Tibial nerve (tissue), 4 donors: ENCODE data around the gene IQUB. TPM values are rescaled to one million over a fixed set of nuclear protein-coding genes. Genes with fewer than 3 reads are reported as not detected.

Experiments
- DNase-seq, 2 donors: peaks; one replicate each; pipeline ENCODE4 v3.0.0-alpha.2; 2019; ENCODE audit warnings: low spot score in 2 of 2
- H3K27ac ChIP-seq, 4 donors: fragments of 200-600 bp; sonication (generic) in 3 of 4; one replicate each; pipeline ENCODE4 v1.5.1; 2017 to 2019; ENCODE audit warnings: mild to moderate bottlenecking in 1 of 4
- H3K27me3 ChIP-seq, 2 donors: fragments of 200-600 bp; sonication (generic) in 1 of 2; one replicate each; pipeline versions ENCODE4 v1.5.1 to v1.6.0; 2017 to 2019
- H3K36me3 ChIP-seq, 3 donors: fragments of 200-600 bp; sonication (generic); one replicate each; pipeline ENCODE4 v1.5.1; 2018 to 2019
- H3K4me1 ChIP-seq, 4 donors: fragments of 200-600 bp; sonication (generic) in 3 of 4; one replicate each; pipeline ENCODE4 v1.5.1; 2017 to 2019
- H3K4me3 ChIP-seq, 4 donors: fragments of 200-600 bp; sonication (generic) in 3 of 4; one replicate each; pipeline ENCODE4 v1.5.1; 2017 to 2019; ENCODE audit warnings: mild to moderate bottlenecking in 1 of 4, moderate library complexity in 1 of 4
- H3K9me3 ChIP-seq, 4 donors: fragments of 200-600 bp; sonication (generic) in 3 of 4; one replicate each; pipeline ENCODE4 v1.5.1; 2017 to 2019
- CTCF ChIP-seq, 5 experiments: fragments of 200-600 bp in 3 of 5; fragments of 450-650 bp in 2 of 5; sonication (generic) in 3 of 5; IDR thresholded peaks; one replicate each; pipeline ENCODE4 v1.5.1; 2016 to 2019; ENCODE audit warnings: antibody characterized with exemption in 5 of 5, mild to moderate bottlenecking in 3 of 5, moderate library complexity in 2 of 5
- EP300 ChIP-seq, 2 donors: sonication (generic); formaldehyde crosslinking; IDR thresholded peaks; one replicate each; pipeline ENCODE4 v1.6.1; 2017; ENCODE audit warnings: antibody characterized with exemption in 2 of 2, mild to moderate bottlenecking in 1 of 2
- POLR2A ChIP-seq, 2 donors: fragments of 450-650 bp; IDR thresholded peaks; one replicate each; pipeline ENCODE4 v1.6.1; 2017; ENCODE audit warnings: antibody characterized with exemption in 2 of 2, mild to moderate bottlenecking in 2 of 2, moderate library complexity in 2 of 2
- WGBS, 2 donors: methylation state at CpG; one replicate each; pipeline ENCODE4 v1.1.5; 2018; 5-methylcytosine and 5-hydroxymethylcytosine counted together
- total RNA-seq, 4 donors: library from RNA; depleted of rRNA; stranded (reverse); fragments of >200 nt; gene quantifications; one replicate each; pipeline ENCODE4 v1.1.0, GENCODE V29; 2016

The IQUB gene
- total RNA-seq, 4 donors from 2014 or later = 1.8 to 5.4 (median 2.8) TPM

DNA sequence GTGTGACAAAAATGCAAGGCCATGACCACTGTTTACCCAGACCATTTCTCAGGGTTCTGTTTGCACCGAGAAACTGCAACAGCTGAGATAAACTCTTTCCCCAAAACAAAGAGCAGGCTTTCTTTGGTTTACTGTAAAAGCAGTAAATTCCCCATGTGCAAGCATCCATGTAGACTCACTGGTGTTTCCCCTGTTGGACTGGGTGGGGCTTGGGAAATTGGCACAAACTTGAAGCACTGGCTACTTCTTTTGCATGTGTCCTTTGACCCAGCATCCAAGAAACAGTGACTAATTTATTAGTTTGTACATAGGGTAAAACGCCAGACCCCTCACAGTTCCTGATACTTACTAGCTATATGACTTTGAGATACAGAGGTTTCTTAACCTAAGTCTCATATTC, 12.3 kb downstream of the IQUB start:
- 25 to 52% methylated on average over 2 of the region's 2 CpGs for WGBS, 2 donors
- H3K27ac ChIP-seq = no peak overlapping the region
- no peaks in the 10 kb centered on the region for H3K36me3 ChIP-seq
- TF ChIP-seq EP300 (IDR thresholded peaks at IDR 0.05) = no peak
- no peak for TF ChIP-seq CTCF (IDR thresholded peaks at IDR 0.05)
- no peak for TF ChIP-seq POLR2A (IDR thresholded peaks at IDR 0.05)
- no peaks in the 10 kb centered on the region for H3K9me3 ChIP-seq
- H3K4me1 ChIP-seq = no peaks in the 10 kb centered on the region
- H3K4me3 ChIP-seq = no peak overlapping the region
- H3K27me3 ChIP-seq = no peaks in the 10 kb centered on the region
- DNase-seq = no peak

- Histone ChIP-seq H3K27me3 (no peaks in the 10 kb centered on the region), H3K27ac (no peak overlapping the region), H3K9me3 (peaks cover 0 to 5% (median 0%) of the 10 kb centered on the region in 4 donors), H3K4me3 (no peak overlapping the region), H3K4me1 (no peaks in the 10 kb centered on the region), H3K36me3 (no peaks in the 10 kb centered on the region)
- no peak for TF ChIP-seq POLR2A (IDR thresholded peaks at IDR 0.05)
- TF ChIP-seq CTCF (IDR thresholded peaks at IDR 0.05) = no peak
- TF ChIP-seq EP300 (IDR thresholded peaks at IDR 0.05) = no peak
- 76 to 100% methylated on average over 2 of the region's 2 CpGs for WGBS, 2 donors
- no peak for DNase-seq
These were observed 29.2 kb downstream of the IQUB start for GRCh38 chr7:123505221-123505620.

GRCh38 chr7:123502201-123502600, 32.2 kb downstream of the IQUB start:
- H3K4me3 ChIP-seq = no peak overlapping the region
- H3K9me3 ChIP-seq = peaks cover 0 to 5% (median 0%) of the 10 kb centered on the region in 4 donors
- TF ChIP-seq CTCF (IDR thresholded peaks at IDR 0.05) (no peak), POLR2A (IDR thresholded peaks at IDR 0.05) (no peak), EP300 (IDR thresholded peaks at IDR 0.05) (no peak)
- H3K36me3 ChIP-seq = no peaks in the 10 kb centered on the region
- no peaks in the 10 kb centered on the region for H3K27me3 ChIP-seq
- no peaks in the 10 kb centered on the region for H3K4me1 ChIP-seq
- no peak for DNase-seq
- WGBS, 2 donors = 37 to 43% methylated on average over 5 of the region's 5 CpGs
- no peak overlapping the region for H3K27ac ChIP-seq

GRCh38 chr7:123500878-123501489, 33.4 kb downstream of the IQUB start:
- WGBS, 2 donors = 92% methylated on average over 1 of the region's 1 CpG
- no peak for DNase-seq
- TF ChIP-seq POLR2A (IDR thresholded peaks at IDR 0.05) = no peak
- no peak for TF ChIP-seq EP300 (IDR thresholded peaks at IDR 0.05)
- TF ChIP-seq CTCF (IDR thresholded peaks at IDR 0.05) = no peak

DNA sequence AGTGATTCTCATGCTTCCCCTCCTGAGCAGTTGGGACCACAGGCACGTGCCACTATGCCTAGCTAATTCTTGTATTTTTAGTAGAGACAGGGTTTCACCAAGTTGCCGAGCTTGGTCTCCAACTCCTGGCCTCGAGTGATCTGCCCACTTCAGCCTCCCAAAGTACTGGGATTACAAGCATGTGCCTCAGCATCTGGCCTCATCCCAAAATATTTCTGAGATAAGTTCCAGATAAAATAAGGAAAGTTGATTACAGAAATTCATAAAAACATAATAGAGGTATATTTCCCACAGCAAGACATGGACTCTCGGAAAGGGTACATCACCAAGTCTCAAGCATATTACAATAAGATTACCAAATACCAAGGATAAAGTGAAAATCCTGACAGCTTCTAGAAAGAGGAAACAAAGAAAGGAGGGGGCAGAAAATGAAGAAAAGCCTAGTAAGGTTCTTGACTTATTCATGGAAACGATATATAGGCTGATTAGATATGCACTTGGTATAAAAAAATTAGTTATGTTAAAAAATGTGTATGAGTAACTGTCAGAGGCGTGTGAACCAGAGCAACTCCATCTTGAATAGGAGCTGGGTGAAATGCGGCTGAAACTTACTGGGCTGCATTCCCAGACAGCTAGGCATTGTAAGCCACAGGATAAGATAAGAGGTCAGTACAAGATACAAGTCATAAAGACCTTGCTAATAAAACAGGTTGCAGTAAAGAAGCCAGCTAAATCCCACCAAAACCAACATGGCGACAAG, 35.0 kb downstream of the IQUB start:
- Histone ChIP-seq H3K27me3 (no peaks in the 10 kb centered on the region), H3K9me3 (no peaks in the 10 kb centered on the region), H3K4me1 (peaks cover 0 to under 1% (median 0%) of the 10 kb centered on the region in 4 donors), H3K36me3 (no peaks in the 10 kb centered on the region), H3K4me3 (no peak overlapping the region), H3K27ac (no peak overlapping the region)
- 86% methylated on average over 8 of the region's 8 CpGs for WGBS, 2 donors
- TF ChIP-seq CTCF (IDR thresholded peaks at IDR 0.05) (no peak), POLR2A (IDR thresholded peaks at IDR 0.05) (no peak), EP300 (IDR thresholded peaks at IDR 0.05) (no peak)
- no peak for DNase-seq

More at GRCh38 chr7:123500878-123501489, 33.4 kb downstream of the IQUB start:
- Histone ChIP-seq H3K27ac (no peak overlapping the region), H3K4me1 (no peaks in the 10 kb centered on the region), H3K4me3 (no peak overlapping the region), H3K27me3 (no peaks in the 10 kb centered on the region), H3K9me3 (peaks cover 0 to 5% (median 0%) of the 10 kb centered on the region in 4 donors), H3K36me3 (no peaks in the 10 kb centered on the region)
